GM12801 (cell line): ENCODE results near the gene PRPF19.

Source experiments
- TF ChIP-seq, protein P1 (sequence below): IDR thresholded peaks from one replicate; pipeline ENCODE4 v1.5.1; 2011; ENCODE audit warnings: control low read depth; ENCODE audit not compliant: insufficient read length; ENCODE audit errors: extremely low read depth

The PRPF19 gene

GRCh38 chr11:60844045-60844869, 62.1 kb downstream of the PRPF19 start:
- TF ChIP-seq, protein P1, sequence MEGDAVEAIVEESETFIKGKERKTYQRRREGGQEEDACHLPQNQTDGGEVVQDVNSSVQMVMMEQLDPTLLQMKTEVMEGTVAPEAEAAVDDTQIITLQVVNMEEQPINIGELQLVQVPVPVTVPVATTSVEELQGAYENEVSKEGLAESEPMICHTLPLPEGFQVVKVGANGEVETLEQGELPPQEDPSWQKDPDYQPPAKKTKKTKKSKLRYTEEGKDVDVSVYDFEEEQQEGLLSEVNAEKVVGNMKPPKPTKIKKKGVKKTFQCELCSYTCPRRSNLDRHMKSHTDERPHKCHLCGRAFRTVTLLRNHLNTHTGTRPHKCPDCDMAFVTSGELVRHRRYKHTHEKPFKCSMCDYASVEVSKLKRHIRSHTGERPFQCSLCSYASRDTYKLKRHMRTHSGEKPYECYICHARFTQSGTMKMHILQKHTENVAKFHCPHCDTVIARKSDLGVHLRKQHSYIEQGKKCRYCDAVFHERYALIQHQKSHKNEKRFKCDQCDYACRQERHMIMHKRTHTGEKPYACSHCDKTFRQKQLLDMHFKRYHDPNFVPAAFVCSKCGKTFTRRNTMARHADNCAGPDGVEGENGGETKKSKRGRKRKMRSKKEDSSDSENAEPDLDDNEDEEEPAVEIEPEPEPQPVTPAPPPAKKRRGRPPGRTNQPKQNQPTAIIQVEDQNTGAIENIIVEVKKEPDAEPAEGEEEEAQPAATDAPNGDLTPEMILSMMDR, result no peak

DNA sequence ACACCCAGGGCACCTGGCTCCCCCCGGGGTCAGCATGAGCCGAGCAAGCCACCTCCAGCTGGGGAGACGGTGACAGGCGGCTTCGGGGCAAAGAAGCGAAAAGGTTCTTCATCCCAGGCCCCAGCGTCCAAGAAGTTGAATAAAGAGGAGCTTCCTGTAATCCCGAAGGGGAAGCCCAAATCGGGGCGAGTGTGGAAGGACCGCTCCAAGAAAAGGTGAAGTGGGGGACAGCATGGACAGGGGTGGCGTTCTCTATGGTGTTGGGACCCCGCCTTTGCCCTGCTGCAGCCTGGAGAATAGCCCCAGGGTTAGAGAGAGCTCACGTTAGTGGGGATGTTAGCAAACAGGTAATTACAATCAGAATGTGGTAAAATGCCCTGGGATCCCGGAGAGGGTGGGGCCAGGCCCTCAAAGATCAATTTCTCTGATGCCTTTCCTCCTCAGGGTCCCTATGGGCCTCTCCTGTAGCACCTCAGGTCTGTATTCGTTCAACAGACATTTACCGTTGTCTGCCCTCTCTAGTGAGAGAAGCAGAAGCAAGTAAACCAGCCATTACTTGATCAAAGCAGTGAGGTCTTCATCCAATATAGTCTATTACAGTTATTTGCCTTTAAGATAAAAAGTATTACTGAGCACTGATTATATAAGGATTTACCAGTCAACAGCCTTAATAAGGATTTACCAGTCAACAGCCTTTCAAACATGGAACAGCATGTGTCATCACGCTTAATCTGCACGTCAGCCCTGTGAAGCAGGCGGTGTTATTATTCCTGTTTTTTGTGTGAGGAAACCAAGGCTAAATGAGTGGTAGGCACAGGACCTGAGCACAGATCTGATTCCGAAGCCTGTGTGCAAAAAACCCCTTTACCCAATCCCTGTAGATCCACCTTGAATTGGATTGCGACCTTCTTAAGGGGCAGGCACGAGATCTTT, 63.5 kb downstream of the PRPF19 start:
- TF ChIP-seq, protein P1, result no peak

DNA sequence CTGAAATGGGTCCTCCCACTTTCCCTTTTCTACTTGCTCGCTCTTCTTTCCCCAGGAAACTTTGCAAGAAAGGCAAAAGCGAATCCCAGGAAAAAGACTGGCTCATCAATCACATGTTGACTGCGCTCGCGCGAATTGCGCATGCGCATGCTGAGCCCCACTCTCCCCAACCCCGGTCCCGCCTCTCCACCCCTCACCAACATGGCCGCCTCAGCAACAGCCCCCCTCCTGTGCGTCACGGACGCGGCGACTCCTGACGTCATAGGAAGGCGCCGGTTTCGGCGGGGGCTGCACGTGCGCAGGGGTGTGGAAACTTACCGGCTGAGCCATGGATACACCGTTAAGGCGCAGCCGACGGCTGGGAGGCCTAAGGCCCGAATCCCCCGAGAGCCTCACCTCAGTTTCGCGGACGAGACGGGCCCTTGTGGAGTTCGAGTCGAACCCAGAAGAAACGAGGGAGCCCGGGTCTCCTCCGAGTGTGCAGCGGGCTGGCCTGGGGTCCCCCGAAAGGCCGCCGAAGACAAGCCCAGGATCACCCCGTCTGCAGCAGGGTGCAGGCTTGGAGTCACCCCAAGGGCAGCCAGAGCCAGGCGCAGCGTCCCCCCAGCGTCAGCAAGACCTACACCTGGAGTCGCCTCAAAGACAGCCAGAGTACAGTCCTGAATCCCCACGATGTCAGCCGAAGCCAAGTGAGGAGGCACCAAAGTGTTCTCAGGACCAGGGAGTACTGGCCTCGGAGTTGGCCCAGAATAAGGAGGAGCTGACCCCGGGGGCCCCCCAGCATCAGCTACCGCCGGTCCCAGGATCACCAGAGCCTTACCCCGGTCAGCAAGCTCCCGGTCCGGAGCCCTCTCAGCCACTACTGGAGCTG, 64.4 kb downstream of the PRPF19 start, which contains the start of gene CCDC86:
Gene CCDC86 (plus strand): TSS at position 317 of the 871 bp plus-strand sequence. CDS start 12 bp downstream, at position 329.
- TF ChIP-seq, protein P1, result no peak
